Keratinocyte (primary cell): ENCODE results near the gene TRAF2.

Experiments used
- CTCF ChIP-seq, 3 experiments: IDR thresholded peaks in 1 of 3; conservative IDR thresholded peaks in 1 of 3; optimal IDR thresholded peaks in 1 of 3; 2 replicates in 2 of 3; 3 replicates in 1 of 3; pipeline versions ENCODE3 to v1.5.1; 2011; ENCODE audit warnings: low read length in 3 of 3, mild to moderate bottlenecking in 3 of 3, moderate library complexity in 2 of 3, control low read depth in 1 of 3, inconsistent platforms in 1 of 3; ENCODE audit not compliant: insufficient read depth in 2 of 3; ENCODE audit errors: extremely low read depth in 1 of 3
- EZH2 ChIP-seq: IDR thresholded peaks from one replicate; pipeline ENCODE4 v1.6.1; 2012; ENCODE audit warnings: inconsistent platforms, mild to moderate bottlenecking, low read length, moderate library complexity

GRCh38 chr9:136851941-136852663 lies 34.2 kb upstream of the TRAF2 start, which contains the start of gene MAMDC4:
- no peak for TF ChIP-seq CTCF (optimal IDR thresholded peaks at IDR 0.05 in 1 of 3, IDR thresholded peaks at IDR 0.05 in 1 of 3, conservative IDR thresholded peaks at IDR 0.05 in 1 of 3; ENCODE audit: extremely low read depth in 1 of 3, insufficient read depth in 2 of 3, low read length in 3 of 3)
- no peak for TF ChIP-seq EZH2
